ENCODE measurements around the gene ANKRD27. TPM values are rescaled to one million over a fixed set of nuclear protein-coding genes. Genes with fewer than 3 reads are reported as not detected.

The ANKRD27 gene
- total RNA-seq, 1 donor from 2014 or later = 35.6 TPM

DNA sequence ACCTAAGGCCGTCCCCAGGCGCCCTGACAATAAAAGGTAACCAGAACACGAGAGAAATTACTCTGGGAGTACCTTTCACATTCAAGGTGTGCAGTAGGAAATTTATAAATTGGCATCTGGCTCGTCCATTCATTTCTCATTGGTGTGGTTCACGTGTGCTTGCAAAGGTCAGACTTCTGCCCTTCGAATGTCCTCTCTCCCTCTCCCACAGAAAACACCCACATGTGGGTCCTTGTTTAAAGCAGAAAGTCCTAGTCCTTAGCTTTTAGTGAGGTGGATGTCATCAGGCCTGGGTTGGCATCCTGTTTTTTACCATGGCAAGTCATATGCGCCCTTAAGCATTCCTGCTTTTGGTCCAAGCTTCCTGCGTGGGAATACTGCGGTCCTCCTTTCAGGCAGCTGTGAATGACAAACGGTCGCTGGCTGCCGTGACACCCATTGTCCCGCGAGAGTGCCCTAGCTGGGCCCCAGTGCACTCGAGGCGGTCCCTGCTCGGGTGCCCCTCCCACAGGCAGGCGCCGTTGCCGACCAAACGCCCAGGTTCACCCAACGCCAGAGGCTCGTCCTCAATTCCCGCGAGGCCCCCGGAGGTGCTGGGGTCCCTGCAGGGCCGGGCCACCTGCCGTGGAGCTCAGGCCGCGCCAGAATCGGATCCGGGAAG lies 16.4 kb upstream of the ANKRD27 start, which contains the start of gene NUDT19:
TSS of gene NUDT19 (plus strand) at position 531 of the 661 bp plus-strand sequence. CDS start 140 bp downstream, outside the sequence.
- intact Hi-C loops (cut with micrococcal nuclease) = loop anchor here (1.0 to 5.0 kb wide), 5 partner anchors 16 to 1106 kb away; partner anchors contain the start of genes ANKRD27, KCTD15, PDCD5 and RGS9BP

DNA sequence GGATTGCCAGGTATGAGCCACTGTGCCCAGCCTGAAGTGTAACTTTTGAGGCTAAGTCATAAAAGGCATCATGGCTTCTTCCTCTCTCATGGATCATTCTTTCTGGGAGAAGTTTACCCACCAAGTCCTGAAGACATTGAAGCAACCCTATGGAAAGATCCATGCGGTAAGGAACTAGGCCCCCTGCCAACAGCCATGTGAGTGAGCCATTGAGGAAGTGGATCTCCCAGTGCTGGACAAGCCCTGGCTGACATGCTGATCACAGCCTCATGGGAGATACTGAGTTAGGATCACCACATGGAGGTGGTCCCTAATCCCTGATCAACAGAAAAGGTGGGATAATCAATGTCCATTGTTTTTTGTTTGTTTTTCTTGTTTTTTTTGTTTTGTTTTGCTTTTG lies 13.3 kb upstream of the ANKRD27 start:
- intact Hi-C loops (cut with micrococcal nuclease) = no loop called here

DNA sequence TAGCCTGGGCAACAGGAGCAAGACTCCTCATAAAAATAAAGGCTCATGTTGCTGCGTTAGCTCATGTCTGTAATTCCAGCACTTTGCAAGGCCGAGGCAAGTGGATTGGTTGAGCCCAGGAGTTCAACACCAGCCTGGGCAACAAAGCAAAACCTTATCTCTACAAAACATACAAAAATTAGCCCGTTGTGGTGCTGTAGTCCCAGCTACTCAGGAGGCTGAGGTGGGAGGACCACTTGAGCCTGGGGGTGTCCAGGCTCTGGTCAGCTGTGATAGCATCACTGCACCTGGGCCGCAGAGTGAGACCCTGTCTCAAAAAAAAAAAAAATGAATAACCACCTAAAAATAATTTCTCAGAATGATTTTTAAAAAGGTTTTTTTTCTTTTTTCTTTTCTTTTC lies 12.7 kb upstream of the ANKRD27 start:
- intact Hi-C loops (cut with micrococcal nuclease) = no loop called here

DNA sequence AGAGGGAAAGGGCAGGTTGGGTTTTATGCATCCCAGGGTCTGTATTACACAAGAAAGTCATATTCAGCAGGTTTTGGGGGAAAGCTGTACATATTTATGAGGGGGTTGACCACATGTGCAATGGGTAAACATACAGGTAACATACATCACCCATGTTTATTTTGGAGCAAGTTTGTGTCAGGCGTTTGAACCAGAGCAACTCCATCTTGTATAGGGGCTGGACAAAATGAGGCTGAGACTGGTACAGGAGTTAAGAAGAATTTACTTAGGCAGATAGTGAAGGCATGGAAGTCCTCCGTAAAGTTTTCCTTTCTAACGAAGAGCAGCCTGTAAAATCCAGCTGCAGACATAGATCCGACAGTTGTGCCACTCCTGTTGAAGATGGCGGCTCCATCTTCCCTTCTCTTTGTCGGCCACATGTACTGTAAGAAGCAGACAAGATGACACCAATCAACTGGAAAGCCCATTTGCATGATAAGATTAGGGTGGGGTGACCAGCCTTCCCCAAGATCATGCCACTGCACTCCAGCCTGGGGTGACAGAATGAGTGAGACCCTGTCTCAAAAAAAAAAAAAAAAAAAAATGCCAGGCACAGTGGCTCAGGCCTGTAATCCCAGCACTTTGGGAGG lies 12.0 kb upstream of the ANKRD27 start:
- intact Hi-C loops (cut with micrococcal nuclease) = no loop called here

DNA sequence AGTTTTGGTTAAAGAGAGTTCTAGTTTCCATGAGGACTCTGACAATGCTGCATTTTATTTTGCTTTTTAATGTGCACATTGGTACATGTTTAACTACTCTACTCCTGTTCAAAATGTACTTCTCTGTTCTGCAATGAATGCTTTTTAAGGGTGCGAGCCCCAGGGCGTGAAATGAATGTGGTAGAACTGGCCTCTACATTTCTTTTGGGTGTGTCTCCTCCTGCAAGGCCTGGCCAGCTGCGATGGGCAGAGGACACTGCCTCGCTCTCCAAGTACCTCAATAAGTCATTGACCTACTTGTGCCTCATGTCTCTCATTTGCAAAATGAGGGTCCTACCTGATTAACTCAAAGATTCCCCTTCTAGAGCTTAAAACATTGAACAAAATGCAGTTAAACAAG lies 7.3 kb upstream of the ANKRD27 start:
- intact Hi-C loops (cut with micrococcal nuclease) = no loop called here

DNA sequence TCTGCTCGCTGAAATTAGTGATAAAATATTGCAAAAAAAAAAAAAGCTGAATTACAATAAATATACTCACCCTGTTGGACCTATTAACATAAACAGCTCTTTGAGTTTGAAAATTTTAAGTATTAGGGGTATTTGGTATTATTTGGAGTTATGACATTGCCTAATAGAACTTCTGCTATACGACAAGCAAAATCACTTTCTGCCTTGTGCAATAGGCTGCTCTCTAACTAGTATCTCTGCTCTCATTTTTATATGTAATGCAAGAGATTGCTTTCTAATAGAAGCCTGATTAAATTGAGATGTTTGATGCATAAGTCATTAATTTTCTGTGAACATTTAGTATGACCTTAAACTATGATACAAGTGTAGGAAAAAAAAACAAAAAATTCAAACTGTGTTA lies 6.0 kb upstream of the ANKRD27 start:
- intact Hi-C loops (cut with micrococcal nuclease) = no loop called here

DNA sequence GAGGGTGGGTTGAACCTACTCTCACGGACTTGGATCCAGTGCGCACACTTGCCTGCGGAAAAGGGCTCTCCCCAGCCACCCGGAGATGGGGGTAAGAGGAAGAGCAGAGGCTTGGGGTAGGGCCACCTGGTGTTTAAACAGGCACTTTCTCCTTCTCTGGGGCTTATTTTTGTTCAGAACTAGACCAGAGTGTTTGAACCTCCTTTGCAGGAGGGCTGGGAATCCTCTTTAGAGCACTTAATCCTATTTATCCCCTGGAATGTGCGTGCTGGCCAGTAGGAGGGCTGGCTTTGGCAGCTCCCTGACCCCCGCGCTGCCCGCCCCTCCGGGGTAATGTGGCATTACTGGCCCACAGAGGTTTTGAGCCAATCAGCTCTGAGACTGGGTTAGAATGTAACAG lies 2.7 kb upstream of the ANKRD27 start:
- intact Hi-C loops (cut with micrococcal nuclease) = loop anchor here (5.0 to 10.0 kb wide), 3 partner anchors 333 to 1465 kb away; partner anchors contain the start of gene ZNF507

DNA sequence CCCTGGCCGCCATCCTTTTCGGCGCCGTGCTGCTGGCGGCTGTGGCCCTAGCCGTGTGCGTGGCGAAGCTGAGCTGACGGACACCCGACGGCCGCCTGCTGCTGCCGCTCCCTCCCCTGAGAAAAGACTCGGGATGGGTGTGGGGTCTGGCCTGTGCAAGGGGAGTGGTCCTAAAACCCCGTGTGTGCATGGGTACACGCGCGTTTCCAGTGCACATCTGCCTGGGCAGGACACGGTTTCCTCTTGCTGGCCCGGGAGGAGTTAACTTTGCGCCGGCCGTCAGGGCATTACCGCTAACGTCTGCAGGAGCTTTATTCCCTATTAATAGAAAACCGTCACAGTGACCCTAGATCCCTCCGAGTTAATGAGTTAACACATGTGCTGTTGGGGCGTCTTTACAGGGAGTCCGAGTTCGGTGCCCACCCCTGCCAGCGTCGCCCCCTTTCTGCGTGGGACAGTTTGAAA lies 1.9 kb upstream of the ANKRD27 start:
- intact Hi-C loops (cut with micrococcal nuclease) = loop anchor here (5.0 to 10.0 kb wide), 3 partner anchors 332 to 1465 kb away; partner anchors contain the start of gene ZNF507

DNA sequence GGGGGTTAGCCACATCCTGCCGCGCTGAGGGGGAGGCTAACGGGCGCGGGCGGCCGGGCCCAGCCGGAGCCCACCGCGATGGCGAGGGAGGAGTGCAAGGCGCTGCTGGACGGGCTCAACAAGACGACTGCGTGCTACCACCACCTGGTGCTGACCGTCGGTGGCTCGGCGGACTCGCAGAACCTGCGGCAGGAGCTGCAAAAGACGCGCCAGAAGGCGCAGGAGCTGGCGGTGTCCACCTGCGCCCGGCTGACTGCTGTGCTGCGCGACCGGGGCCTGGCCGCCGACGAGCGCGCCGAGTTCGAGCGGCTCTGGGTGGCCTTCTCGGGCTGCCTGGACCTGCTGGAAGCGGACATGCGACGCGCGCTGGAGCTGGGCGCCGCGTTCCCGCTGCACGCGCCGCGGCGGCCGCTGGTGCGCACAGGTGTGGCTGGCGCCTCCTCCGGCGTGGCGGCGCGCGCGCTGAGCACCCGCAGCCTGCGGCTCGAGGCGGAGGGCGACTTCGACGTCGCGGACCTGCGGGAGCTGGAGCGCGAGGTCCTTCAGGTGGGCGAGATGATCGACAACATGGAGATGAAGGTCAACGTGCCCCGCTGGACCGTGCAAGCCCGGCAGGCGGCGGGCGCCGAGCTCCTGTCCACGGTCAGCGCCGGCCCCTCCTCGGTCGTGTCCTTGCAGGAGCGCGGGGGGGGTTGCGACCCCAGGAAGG lies 1.4 kb upstream of the ANKRD27 start:
- intact Hi-C loops (cut with micrococcal nuclease) = loop anchor here (5.0 to 10.0 kb wide), 3 partner anchors 332 to 1464 kb away; partner anchors contain the start of gene ZNF507

DNA sequence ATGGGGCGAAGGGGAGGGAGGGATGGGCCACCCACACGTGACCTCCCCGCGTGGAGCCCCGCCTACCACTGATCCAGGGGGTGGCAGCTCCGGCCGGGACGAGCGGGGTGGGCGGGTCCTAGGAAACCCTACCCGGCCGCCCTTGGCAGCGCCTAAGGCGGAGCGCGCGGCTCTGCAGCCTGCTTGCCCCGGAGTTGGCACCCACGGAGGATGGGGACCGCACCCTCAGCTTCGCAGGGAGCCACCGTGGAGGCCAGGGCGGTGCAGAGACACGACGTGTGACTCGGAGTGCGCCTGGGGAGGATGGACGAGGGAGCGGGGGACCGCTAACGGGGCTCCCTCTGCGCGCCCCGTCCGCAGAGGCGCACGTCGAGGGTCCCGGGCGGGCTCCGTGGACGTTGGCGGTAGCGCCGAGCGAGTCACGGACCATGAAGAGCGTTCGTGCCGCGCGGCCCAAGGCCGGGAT lies 773 bp upstream of the ANKRD27 start, which contains the start of gene RGS9BP:
TSS of gene RGS9BP (plus strand) at position 129 of the 466 bp plus-strand sequence. CDS start 416 bp downstream, outside the sequence.
- intact Hi-C loops (cut with micrococcal nuclease) = loop anchor here (1.0 to 10.0 kb wide), 6 partner anchors 16 to 1463 kb away; partner anchors contain the start of genes DPY19L3, NUDT19, PDCD5 and ZNF507

DNA sequence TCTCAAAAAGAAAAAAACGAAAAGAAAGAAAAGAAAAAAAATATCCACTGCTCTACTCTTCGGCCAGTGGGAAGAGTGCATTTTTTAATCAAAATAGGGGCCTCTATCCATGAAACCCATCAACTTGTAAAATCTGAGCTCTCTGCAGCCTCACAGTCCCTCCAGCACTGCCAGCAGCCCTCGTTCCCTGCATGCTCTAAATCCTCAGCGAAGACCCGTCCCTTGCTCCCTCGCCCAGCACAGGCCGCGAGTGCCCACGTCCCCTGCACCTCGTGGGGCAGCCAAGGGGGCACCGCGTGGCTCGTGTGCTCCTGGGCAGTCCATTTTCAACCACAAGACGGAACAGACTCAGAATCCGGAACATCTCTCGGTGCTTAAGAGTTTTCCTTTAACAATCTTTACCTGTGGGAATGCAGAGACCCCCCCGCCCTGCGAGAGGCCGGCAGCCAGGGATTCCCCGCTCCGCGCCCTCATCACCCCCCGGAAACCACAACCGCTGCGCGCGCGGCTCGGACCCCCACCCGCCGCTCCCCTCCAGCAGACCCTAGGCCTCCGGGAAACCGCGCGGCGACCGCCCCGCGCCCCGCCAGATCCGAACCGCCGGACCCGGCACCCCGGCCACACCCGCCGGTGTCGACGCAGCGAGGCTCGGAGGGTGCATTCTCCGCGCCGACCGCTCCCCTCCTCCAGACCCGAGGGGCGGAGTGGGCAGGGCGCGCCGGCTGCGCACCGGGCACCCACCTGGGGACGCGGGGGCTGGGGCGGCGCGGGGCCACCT lies 638 bp downstream of the ANKRD27 start:
- intact Hi-C loops (cut with micrococcal nuclease) = loop anchor here (10.0 kb wide), 1 partner anchor 330 kb away; the partner anchor contains the start of gene ZNF507

DNA sequence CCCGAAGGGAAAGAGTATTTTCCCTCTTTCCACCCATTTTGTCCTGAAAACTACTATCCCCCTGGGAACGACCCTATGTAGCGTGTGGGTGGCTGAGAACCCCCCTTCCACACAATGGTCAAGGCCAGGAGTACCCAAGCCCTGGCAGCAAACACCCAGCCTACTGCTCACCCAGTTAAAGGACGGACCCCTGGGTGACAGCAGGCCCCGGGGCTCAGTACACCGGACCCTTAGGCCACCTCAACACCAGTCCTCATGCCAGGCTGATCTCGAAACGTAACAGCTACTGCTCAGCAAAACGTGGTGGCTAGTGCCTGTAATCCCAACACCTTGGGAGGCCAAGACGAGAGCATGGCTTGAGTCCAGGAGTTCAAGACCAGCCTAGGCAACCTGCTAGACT lies 1.4 kb downstream of the ANKRD27 start:
- intact Hi-C loops (cut with micrococcal nuclease) = loop anchor here (10.0 kb wide), 1 partner anchor 329 kb away; the partner anchor contains the start of gene ZNF507

DNA sequence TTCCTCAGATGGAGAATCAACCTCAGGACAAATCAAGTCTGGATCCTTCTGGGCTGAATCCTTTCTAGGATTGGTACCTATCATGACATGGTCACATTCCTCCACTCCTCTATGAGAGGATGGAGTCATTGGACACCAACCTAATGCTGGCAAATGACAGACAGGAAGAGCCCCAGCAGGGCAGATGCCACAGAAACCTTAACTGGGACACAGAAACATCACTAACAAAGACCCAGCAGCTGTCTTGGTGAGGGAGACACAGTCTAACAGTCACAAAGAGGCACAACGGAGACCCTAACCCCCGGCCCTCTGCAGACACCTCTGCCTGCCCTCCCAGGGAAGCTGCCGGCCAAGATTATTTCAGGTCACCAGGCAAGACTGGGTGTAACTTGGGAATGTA lies 2.1 kb downstream of the ANKRD27 start:
- intact Hi-C loops (cut with micrococcal nuclease) = loop anchor here (10.0 kb wide), 1 partner anchor 328 kb away; the partner anchor contains the start of gene ZNF507

DNA sequence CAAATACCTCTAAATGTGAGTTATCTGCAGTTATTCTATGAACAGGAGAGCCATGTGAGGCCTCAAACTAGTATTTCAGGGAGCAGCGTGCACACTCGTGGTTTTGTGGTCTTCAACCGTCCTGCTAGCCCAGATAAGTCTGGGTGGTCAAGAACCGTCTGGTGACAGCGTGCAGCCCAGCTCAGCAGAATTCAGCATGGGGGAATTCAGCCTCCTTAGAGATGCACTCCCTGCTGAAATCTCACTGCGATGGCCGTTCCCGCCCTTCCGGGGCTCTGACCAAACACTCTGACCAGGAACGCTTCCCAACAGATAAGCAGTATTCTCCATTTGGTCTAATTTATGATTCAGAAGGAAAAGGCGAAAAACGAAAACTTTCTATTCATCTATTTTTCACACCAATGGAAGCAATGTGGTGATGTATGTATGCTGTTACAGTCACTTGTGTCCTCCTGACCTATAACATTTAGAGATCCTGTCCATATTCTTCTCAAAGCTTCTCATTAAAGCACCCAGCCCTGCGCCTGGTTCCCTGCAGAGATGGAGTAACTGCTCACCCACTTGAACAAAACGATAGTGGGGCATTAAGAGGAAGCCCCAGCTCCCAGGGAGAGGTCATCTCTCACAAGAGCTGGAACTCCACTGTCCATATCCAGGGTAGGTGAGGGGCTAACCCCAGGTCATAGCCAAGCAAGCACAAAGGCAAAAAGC lies 2.9 kb downstream of the ANKRD27 start:
- intact Hi-C loops (cut with micrococcal nuclease) = loop anchor here (10.0 kb wide), 1 partner anchor 327 kb away; the partner anchor contains the start of gene ZNF507

DNA sequence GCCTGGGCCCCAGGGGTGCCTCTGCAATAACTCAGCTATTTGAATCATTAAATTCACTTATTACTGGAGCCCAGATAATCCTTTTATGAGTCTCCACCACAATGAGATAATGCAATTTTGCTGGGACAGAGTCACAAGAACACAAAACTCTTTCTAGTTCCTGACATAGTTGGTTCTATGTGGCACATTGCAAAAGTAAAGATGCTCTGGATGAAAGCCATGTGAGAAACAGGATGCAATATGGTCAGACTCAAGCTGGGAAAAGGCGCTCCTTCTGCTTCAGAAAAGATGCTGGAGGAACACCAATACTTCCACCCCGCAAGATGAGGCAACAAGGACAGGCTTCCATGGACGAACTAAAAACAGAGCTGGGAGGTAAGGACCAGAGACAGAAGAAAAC lies 5.7 kb downstream of the ANKRD27 start:
- intact Hi-C loops (cut with micrococcal nuclease) = no loop called here

DNA sequence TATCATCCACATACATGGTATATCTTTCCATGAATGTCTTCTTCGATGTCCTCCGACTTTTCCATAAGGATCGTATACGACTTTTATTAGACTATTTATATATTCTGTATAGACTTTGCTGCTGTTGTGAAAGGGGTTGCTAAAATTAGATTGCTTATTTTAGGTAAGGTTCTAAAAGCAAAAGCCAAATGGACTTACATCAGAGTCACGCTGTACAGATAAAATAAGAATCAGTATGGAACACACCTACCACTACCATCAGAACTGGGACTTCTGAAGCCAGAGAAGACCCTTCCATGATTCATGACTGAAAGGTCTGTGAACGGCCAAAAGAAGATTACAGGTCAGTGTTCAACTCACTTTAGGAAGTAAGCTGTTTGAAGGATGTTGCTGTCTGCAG lies 8.9 kb downstream of the ANKRD27 start:
- intact Hi-C loops (cut with micrococcal nuclease) = no loop called here

DNA sequence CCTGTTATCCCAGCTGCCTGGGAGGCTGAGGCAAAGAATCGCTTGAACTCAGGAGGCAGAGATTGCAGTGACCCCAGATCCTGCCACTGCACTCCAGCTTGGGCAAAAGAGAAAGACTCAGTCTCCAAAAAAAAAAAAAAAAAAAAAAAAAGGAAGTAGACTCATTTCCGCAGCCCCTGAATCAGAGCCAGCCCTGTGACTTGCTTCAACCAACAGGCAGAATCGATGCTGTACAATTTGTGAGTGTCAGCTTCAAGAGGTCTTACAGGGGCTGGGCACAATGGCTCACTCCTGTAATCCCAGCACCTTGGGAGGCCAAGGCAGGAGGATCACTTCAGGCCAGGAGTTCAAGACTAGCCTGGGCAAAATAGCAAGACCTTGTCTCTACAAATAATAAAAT lies 12.8 kb downstream of the ANKRD27 start:
- intact Hi-C loops (cut with micrococcal nuclease) = no loop called here

DNA sequence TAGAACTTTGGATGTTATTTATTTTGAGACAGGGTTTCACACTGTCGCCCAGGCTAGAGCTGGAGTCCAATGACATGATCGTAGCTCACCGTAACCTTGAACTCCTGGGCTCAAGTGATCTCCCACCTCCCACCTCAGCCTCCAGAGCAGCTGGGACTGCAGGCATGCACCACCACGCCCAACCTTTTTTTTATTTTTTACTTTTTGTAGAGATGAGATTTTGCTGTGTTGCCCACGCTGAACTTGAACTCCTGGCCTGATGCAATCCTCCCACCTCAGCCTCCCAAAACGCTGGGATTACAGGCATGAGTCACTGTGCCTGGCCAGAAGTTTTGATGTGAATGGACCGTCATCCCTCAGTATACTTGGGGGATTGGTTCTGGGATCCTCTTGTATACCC lies 13.7 kb downstream of the ANKRD27 start:
- intact Hi-C loops (cut with micrococcal nuclease) = no loop called here

DNA sequence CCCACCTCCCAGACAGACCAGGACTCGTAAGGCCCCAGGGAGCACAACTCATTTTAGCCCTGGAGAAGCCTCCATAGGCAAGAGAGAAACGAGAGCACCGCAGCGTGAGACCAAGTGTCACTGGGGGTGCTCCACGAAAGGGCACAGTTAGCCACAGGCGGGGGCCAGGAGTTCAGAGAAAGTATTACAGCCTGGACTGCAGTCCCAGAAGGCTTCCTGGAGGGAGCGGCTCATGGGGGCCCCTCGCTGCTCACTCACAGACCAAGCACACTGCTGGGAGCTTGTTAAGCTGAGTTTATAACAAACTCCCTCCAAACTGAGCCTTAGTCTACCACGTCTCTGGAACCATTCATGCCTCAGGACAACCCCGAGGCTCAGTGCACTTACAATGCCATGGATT lies 16.5 kb downstream of the ANKRD27 start:
- intact Hi-C loops (cut with micrococcal nuclease) = no loop called here

DNA sequence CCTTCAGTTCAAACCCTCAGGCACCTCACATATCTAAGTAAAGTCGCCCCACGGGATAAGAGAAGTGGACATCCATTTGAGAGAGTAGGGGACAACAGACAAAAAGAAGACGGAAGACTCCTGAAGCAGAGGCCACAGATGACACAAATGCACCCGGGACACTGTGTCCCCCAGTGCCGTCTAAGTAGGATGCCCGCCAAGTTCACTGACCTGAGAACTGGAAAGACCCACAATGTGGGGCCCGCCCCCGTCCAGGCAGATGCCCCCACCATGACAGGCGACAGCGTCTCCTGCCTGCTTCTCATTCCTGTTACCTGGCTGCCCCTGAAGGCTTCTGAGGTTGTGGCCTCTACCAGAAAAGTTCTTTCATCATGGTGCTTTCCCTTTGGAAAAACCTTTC lies 16.9 kb downstream of the ANKRD27 start:
- intact Hi-C loops (cut with micrococcal nuclease) = no loop called here
